ENCODE data around the gene SLC25A1. TPM values are rescaled to one million over a fixed set of nuclear protein-coding genes. Genes with fewer than 3 reads are reported as not detected.
"Not testable (repeated sequence)": the region's sequence is repeated elsewhere in the genome, so short reads cannot be mapped to it uniquely, and the experiment has no call there.

SLC25A1 gene
- total RNA-seq, 1 donor from 2014 or later: 26.6 TPM

DNA sequence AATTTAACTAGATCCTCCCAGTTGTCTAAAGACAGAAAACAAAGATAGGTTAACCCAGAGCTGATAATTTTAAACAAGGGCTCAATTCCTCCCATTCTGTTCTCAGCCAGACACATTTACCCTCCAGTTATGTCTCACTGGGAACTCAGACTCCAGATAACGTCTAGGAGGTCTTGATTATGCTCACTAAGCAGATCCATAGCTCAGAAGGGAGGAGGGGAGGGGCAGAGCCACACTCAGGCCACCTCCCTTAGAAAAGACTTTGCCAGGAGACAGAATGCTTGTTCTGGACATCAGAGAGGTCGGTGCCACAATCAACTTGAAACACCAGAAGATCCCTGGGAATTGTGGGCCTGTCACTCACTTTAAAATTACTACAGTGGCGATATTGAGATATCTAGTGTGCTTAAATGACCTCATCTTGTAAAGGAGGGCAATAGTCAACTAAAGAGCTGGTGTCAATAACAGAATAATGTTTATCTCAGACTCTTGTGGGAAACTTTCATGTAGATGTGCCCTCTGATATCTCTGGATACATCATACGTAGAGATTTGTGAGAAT is 29.8 kb upstream of the SLC25A1 start:
- no peak for ATAC-seq (ENCODE audit: poor library complexity)
- intact Hi-C loops (cut with DNase I): no loop called here
- DNase-seq: no peak

DNA sequence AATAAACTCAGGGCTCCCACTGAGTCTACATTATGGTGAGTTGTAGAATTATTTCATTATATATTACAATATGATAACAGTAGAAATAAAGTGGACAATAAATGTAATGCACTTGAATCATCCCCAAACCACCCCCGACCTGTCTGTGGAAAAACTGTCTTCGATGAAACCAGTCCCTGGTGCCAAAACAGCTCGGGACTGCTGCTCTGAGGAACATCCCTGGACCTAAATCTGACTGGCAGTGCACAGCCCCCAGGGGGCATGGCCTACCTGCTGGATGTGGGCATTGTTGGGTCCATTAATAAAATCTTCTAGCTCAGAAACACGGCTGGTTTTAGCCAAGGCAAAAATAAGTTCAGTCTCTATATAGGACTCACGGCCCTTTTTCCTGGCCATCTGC is 29.3 kb upstream of the SLC25A1 start:
- DNase-seq: no peak
- no peak for ATAC-seq (ENCODE audit: poor library complexity)
- intact Hi-C loops (cut with DNase I): no loop called here

DNA sequence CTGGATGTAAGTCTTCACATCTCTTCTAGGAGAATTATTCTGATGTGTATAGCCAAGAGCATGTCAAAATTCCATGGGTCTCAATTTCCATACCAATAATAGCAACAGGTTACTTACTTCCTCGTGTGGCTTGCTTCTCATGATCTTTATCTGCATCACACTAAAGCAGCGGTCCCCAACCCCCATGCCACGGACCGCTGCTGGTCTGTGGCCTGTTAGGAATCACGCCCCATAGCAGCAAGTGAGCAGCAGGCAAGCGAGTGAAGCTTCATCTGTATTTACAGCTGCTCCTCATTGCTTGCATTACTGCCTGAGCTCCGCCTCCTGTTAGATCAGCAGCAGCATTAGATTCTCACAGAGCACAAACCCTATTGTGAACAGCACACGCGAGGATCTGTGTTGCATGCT is 28.9 kb upstream of the SLC25A1 start:
- DNase-seq (no peak), ATAC-seq (ENCODE audit: poor library complexity) (no peak)
- intact Hi-C loops (cut with DNase I): no loop called here

DNA sequence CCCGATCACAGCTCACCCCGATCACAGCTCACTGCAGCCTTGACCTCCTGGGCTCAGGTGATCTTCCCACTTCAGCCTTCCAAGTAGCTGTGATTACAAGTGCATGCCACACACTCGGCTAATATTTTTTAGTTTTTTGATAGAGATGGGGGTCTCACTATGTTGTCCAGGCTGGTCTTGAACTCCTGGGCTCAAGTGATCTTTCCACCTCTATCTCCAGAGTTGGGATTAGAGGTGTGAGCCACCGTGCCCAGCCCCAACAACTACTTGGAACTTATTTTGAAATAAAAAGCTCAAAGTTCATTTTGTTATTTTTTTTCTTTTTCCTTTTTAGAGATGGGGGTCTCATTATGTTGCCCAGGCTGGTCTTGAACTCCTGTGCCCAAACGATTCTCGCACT is 27.8 kb upstream of the SLC25A1 start:
- ATAC-seq (ENCODE audit: poor library complexity) (no peak), DNase-seq (no peak)
- intact Hi-C loops (cut with DNase I): no loop called here

DNA sequence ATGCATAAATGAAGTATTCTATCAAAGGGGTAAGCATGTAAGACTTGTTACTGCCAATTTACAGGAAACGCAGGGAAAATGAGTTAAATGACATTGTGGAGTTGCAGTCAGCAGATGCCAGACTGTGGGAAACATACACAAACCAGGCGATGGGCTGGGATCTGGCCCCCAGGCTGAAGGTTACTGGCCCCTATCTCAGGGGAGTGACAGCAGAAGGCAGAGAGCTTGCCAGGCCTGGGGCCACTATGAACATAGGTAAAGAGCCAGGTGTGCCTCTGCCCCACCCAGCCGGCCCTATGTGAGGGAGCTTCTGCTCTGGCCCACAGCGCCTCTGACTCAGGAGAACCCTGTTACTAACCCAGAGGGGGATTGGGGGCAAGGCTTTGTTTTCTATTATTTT is 26.1 kb upstream of the SLC25A1 start:
- intact Hi-C loops (cut with DNase I): no loop called here
- ATAC-seq (ENCODE audit: poor library complexity) (no peak), DNase-seq (no peak)

DNA sequence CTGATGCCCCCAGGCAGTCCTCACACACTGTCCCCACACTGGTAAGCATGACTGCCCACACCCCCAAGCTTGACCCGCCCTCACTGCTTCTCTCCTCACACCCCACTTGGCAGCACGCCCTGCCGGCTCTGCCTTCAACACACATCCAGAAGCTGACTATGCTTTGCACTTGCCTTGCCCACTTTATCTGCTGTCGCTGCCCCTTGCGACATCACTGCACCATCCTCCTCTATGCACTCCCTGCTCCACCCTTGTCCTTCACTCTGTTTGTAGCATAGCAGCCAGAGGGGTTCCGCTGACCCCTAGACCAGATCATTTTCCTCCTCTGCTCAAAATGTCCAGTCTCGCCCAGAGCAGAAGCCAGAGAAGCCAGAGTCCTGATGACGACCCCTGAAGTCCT is 25.3 kb upstream of the SLC25A1 start:
- intact Hi-C loops (cut with DNase I): no loop called here
- DNase-seq (no peak), ATAC-seq (ENCODE audit: poor library complexity) (no peak)

DNA sequence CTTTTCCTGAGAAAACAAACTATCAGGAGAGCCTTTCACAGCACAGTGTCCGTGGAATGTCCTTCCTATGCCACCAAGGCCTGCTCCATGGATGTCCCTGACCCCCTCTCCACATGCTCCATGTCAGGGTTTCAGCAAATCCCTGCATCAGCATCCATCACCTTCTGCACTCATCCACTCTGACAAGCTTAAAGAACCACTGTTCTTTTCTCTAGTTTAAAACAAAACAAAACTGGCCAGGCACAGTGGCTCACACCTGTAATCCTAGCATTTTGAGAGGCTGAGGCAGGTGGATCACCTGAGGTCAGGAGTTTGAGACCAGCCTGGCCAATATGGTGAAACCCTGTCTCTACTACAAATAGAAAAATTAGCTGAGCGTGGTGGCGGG is 24.3 kb upstream of the SLC25A1 start:
- ATAC-seq (ENCODE audit: poor library complexity); DNase-seq; intact Hi-C loops (cut with DNase I): not testable (repeated sequence)

DNA sequence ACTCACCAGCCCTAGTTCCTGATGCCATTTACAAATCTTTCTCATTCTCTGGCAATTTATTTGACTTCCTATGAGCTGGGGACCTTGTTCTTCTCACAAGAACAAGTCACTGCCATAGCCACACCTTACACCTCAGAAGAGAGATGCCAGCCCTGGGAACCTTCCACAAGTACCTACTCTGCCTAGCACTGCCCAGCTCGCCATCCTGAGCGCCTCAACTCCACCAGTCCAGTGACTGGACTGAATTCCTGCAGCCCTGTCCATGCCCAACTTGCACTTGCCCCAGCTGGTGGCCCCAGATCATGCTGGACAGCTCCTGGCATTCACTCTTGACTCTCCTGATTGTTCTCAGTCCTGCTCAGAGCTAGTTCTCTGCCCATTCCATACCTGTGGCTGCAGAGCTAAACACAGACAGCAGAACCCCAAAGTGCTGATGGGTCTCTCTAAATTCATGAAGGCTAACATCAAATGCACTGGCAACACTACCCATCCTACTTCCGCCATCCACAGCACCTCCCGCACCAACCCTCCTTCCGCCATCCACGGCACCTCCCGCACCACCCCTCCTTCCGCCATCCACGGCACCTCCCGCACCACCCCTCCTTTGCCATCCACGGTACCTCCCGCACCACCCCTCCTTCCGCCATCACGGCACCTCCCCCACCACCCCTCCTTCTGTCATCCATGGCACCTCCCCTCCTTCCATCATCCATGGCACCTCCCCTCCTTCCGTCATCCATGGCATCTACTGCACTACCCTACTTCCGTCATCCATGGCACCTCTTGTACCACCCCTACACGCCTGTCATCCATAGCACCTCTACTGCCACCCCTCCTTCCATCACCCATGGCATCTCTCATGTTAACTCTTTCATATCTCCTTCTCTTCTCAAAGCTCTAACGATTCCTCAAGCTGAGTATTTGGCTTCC is 23.6 kb upstream of the SLC25A1 start:
- DNase-seq: no peak
- intact Hi-C loops (cut with DNase I): no loop called here
- ATAC-seq (ENCODE audit: poor library complexity): no peak

DNA sequence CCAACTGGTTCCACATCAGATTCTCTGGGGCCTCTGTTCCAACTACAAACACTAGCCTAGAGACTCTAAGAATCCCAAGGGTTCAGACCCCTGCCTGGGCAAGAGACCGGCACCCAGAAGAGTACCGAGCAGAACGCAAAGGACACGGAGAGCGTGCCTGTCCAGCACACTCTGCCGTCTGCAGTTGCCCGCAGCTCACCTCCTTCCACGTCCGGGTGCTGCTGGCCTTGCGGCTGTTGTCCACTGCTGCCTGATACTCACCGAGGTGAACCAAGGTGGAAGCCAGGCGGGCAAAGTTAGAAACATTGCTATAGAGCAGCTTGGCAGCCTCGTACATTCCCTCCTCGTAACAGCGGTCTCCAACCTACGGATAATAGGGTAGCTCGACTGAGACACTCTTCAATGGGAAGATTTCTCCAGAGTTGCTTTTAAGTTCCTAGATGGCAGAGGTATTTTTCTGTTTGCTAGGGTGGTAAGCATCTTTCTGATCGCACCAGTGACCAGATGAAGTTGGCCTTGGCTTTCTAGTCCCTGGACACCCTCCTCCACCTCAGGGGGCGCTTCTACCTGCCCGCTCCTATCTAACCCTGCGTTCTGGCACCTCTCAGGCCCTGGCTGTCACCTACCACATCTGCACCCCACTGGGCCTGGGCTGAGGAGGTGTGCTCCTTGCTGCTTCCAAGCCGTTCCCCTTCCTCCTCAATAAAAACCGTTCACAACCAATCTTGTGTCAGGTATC is 22.8 kb upstream of the SLC25A1 start:
- no peak for ATAC-seq (ENCODE audit: poor library complexity)
- intact Hi-C loops (cut with DNase I): no loop called here
- DNase-seq: no peak

DNA sequence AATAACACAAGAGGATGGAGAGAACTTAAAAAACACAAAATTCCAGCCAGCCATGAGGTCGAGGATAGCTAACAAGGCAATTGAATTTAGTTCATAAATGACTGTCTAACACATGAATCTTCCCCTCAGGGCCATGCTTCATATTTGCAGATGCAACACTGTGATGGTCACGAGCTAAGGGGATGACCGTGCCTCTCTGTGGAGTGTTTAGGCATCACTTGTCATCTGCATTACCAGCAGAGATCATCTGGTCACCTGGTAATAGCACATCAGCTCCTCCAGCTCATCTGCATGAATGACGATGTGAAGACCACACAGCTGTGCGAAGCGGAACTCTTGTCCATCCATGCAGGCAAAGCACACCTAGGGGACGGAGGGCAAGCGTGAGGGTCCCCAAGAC is 20.9 kb upstream of the SLC25A1 start:
- no peak for DNase-seq
- intact Hi-C loops (cut with DNase I): no loop called here

DNA sequence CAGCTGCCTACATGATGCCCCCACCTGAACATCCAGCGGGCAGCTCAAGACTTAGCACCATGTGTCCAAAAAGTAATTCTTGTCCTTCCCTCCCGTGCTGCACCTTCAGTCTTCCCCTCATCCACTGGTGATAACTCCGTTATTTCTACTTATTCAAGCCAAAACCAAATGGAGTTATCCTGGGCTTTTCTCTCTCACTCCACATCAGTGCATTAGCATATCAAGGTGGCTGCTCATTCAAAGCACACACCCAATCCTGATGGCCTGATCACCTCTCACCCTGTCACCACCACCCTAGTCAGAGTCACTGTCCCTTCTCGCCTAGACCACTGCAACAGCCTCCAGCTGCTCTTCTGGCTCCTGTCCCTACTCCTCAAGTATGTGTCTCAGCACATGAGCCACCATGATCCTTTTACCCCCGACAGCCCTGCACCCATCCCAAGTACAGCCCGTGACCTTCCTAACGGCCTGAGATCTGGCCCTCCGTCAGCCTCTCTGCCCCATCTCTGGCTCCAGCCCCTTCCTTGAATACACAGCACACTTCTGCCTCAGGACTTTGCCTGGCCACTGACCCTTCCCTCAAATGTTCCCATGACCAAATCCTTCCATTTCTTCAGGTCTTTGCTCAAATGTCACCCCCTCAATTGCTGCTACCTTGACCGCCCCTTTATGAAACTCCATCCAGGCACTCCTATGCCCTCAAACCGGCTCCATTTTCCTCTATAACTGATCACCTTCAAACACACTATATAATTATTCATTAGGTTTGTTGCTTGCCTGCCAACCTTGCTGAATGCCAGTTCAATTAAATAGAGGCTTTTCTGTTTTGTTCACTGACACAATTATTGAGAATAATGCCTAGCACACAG is 19.7 kb upstream of the SLC25A1 start:
- DNase-seq: no peak
- ATAC-seq (ENCODE audit: poor library complexity): no peak
- intact Hi-C loops (cut with DNase I): no loop called here

More for the DNA sequence above, 20.9 kb upstream of the SLC25A1 start:
- ATAC-seq (ENCODE audit: poor library complexity): no peak

DNA sequence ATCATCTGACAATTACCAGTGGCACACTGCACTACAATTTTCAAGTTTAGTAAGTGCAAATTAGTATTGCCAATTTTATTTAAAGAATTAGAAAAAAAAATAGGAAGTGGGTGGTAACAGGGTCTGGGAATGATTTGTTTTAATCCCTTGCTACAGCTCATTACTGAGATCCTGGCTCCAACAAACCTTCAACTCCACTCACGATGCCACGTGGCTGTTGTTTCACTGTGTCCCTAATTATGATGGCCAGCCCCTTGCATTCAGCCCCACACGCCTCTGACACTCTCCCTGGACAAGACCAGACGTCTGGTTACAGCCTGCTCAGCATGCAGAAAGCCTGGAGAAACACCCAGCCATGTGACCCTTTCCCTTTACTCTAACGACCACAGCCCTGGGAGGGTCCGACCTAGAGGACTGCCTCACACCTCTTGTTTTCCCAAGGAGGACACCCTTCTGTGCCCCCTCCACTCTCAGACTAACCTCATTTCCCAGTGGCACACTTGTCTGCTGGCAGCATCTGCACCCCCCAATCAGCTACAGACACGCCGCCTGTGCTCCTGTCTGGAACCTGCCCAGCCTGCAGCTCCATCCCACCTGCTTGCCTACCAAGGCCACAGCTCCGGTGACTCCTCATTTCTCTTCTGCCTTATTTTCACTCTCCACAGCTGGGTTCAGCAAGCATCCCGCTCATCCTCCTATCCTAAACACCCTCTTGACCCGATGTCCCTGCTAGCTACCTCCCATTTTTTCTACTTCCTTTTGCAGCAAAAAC is 18.5 kb upstream of the SLC25A1 start:
- intact Hi-C loops (cut with DNase I): no loop called here
- DNase-seq (no peak), ATAC-seq (ENCODE audit: poor library complexity) (no peak)

DNA sequence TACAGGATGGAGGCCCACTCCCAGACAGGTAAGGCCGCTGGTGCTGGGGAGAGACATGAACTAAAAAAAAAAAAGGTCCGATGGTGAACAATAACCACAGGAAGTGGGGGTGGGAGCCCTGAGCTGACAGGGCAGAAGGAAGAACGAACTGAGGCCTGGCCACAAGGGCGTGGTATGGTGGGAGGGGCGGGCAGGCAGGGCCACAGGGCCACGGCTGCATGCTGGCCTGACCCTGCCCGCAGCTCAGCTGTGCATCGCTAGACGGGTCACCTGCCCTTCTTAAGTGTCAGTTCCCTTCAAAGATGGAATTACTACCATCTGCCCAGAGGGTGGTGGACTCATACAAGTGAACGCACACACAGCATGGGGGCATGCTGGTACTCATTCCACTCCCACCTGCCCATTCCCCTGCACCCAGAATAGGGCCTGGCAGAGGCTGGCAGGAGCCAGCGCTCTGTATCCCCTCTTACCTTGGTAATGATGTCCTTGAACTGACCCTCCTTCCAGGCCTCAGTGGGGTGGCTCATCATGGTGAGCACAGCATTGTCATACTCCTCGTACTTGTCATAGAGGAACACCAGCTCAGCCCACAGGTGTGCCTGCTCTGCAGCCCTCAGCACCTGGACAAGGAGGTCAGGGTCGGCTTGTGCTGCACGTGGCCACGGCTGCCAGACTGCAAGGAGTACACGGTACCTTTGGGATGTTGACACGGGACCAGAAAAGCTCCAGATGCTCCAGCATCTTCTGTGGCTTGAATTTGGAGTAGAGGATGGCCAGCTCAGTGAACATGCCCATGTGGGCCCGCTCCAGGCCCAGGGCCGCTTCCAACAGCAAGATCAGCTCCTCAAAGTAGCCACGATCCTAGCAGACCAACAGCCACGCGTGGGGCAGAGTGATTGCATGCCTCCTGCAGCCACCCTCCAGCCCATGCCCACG is 17.5 kb upstream of the SLC25A1 start:
- intact Hi-C loops (cut with DNase I): no loop called here
- ATAC-seq (ENCODE audit: poor library complexity): no peak
- DNase-seq: no peak

DNA sequence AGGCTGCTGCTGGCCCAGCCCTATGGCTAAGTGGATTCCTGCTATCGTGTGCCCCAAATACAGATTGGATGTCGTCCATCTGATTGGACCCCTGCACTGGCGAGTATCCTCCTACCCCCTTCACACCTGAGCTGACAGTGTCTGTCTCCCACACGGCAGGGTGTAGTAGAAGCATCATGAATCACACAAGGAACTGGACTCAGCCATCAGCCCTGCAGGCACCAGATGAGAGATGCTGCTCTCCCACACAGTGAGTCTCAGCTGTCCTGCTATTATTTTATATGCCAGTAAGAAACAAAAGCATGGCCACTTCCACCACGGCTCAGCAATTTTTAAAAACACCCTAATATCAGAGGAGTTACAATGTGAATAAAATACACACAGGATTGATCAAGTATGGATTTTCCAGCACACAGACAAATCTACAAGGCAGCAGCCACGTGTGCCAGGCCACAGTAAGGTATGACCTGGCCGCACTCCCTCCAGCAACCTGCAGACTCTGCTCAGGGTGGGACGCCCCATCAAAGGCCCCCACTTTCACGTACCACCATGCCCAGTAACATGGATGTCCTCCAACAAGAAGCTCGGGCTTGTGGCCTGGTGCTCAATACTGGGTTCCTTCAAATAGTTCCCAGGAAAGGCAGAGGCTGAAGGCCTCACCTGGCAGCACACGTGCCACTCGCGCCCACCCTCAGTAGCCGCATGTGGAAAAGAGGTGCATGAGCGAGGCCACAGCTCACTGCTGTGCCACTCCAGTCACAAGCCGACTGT is 16.4 kb upstream of the SLC25A1 start:
- DNase-seq (no peak), ATAC-seq (ENCODE audit: poor library complexity) (no peak)
- intact Hi-C loops (cut with DNase I): no loop called here

DNA sequence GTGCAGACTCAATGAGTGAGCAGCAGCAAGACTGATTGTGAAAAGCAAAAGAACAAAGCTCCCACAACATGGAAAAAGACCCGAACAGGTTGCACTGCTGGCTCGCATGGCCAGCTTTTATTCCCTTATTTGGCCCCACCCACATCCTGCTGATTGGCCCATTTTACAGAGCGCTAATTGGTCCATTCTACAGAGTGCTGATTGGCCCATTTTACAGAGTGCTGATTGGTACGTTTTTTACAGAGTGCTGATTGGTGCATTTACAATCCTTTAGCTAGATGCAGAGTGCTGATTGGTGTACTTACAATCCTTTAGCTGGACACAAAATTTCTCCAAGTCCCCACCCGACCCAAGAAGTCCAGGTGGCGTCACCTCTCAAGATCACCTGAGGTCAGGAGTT is 15.3 kb upstream of the SLC25A1 start:
- no peak for DNase-seq
- intact Hi-C loops (cut with DNase I): no loop called here
- no peak for ATAC-seq (ENCODE audit: poor library complexity)

DNA sequence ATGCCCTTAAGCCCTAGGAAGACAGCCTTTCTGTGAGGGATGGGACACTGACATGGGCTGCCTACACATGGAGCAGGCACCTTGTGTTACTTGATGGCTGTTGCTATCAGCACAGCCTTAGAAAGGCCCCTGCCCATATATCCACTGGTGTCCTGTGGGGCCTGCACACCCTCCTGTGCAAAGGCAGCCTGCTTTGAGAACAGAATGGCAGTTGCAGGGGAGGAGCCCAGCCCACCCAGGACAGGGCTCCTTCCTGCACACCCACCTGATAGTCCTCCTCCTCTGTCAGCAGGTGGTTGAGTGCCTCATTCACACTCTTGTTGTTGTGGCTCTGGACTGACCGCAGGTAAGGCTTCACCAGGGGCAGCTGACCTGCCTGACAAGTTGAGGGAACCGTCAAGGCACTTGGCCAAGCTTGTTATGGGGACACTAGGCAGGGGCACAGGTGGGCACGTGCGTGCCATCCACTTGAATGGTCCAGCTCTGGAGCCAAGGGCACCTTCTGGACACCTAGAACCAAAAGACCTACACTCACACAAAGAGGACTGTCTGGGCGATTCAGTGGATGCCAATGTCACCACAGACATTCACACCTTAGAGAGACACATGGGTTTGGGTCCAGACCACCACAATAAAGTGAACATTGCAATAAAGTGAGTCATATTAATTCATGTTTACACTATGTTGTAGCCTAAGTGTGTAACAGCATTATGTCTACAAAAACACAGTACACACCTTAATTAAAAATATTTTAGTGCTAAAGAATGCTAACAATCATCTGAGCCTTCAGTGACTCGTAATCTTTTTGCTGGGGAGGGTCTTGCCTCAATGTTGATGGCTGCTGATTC is 9.4 kb upstream of the SLC25A1 start:
- DNase-seq: no peak
- ATAC-seq (ENCODE audit: poor library complexity): no peak
- intact Hi-C loops (cut with DNase I): no loop called here

All from Right ventricle myocardium superior (tissue), 1 donor.